IMR-90 (cell line): ENCODE results near the gene MBNL3. TPM values are rescaled to one million over a fixed set of nuclear protein-coding genes. Genes with fewer than 3 reads are reported as not detected.

ENCODE experiments used
- ATAC-seq: fragments of 200-7000 bp; cut with Tn5 transposase; 2 replicates; pipeline ENCODE4 v1.9.1; 2020; ENCODE audit warnings: low read depth, mild to moderate bottlenecking, moderate library complexity
- BruUV-seq: library from RNA; stranded (reverse); fragments of 400-500 nt; replicated peaks from 2 replicates; lab custom pipeline; 2021; lab: Mats Ljungman, UMichigan
- CTCF ChIA-PET: fragments of 300-600 bp; formaldehyde crosslinking; extraction: SDS; loops from one replicate; lab custom pipeline; 2021; ENCODE audit warnings: antibody characterized with exemption; lab: Yijun Ruan, JAX
- POLR2A ChIA-PET: fragments of 300-600 bp; sonication (Branson Sonifier 250); formaldehyde crosslinking; loops from one replicate; lab custom pipeline; 2022; ENCODE audit warnings: antibody characterized with exemption; ENCODE audit not compliant: unreplicated experiment; lab: Charles Lee
- DNase-seq: peaks from one replicate; pipeline ENCODE4 v3.0.0; 2013
- H2AFZ ChIP-seq: replicated peaks from 2 replicates; pipeline ENCODE3; 2013; ENCODE audit warnings: low read length, mild to moderate bottlenecking; ENCODE audit not compliant: poor library complexity
- H2AK5ac ChIP-seq: 2 replicates; pipeline ENCODE4 v1.6.1; 2013; ENCODE audit warnings: low read depth, low read length, inconsistent platforms
- H2AK9ac ChIP-seq: replicated peaks from 2 replicates; pipeline ENCODE3; 2013; ENCODE audit warnings: mild to moderate bottlenecking, low read depth, low read length, moderate library complexity; ENCODE audit not compliant: poor library complexity
- H2BK120ac ChIP-seq: 2 replicates; pipeline ENCODE4 v1.6.1; 2013; ENCODE audit warnings: low read depth, low read length, inconsistent platforms
- H2BK15ac ChIP-seq: 3 replicates; pipeline ENCODE4 v1.6.1; 2013; ENCODE audit warnings: low read depth, low read length, inconsistent platforms
- H2BK20ac ChIP-seq: 2 replicates; pipeline ENCODE4 v1.6.1; 2013; ENCODE audit warnings: low read depth, mild to moderate bottlenecking, inconsistent platforms, low read length, moderate library complexity
- H2BK5ac ChIP-seq: 2 replicates; pipeline ENCODE4 v1.6.1; 2013; ENCODE audit warnings: mild to moderate bottlenecking, low read depth, low read length, inconsistent platforms; ENCODE audit not compliant: poor library complexity, severe bottlenecking
- H3K14ac ChIP-seq: replicated peaks from 2 replicates; pipeline ENCODE4 v1.6.1; 2013; ENCODE audit warnings: low read depth, low read length, inconsistent platforms
- H3K18ac ChIP-seq: 2 replicates; pipeline ENCODE4 v1.6.1; 2013; ENCODE audit warnings: low read depth, low read length, control low read depth
- H3K23ac ChIP-seq: 2 replicates; pipeline ENCODE4 v1.6.1; 2013; ENCODE audit warnings: low read depth, low read length, inconsistent platforms
- H3K27ac ChIP-seq: 2 replicates; pipeline ENCODE4 v1.5.1; 2013; ENCODE audit warnings: mild to moderate bottlenecking, control low read depth, low read length; ENCODE audit not compliant: insufficient read depth
- H3K27me3 ChIP-seq: 2 replicates; pipeline ENCODE4 v1.6.1; 2013; ENCODE audit warnings: low read length; ENCODE audit not compliant: control insufficient read depth, insufficient read depth
- H3K36me3 ChIP-seq: 2 replicates; pipeline ENCODE4 v1.6.1; 2013; ENCODE audit warnings: low read length, mixed read lengths; ENCODE audit not compliant: control insufficient read depth, insufficient read depth
- H3K4ac ChIP-seq: 2 replicates; pipeline ENCODE4 v1.6.1; 2013; ENCODE audit warnings: low read depth, low read length, inconsistent platforms
- H3K4me1 ChIP-seq: 2 replicates; pipeline ENCODE4 v1.6.1; 2013; ENCODE audit warnings: low read length, mixed read lengths; ENCODE audit not compliant: control insufficient read depth, insufficient read depth
- H3K4me2 ChIP-seq: 2 replicates; pipeline ENCODE4 v1.6.1; 2013; ENCODE audit warnings: low read depth, mild to moderate bottlenecking, control low read depth, low read length, moderate library complexity
- H3K4me3 ChIP-seq: 2 replicates; pipeline ENCODE4 v1.5.1; 2013; ENCODE audit warnings: low read depth, mild to moderate bottlenecking, control low read depth, low read length, moderate library complexity; ENCODE audit not compliant: insufficient read depth
- H3K56ac ChIP-seq: 2 replicates; pipeline ENCODE4 v1.6.1; 2013; ENCODE audit warnings: low read length, inconsistent platforms; ENCODE audit not compliant: insufficient read depth; ENCODE audit errors: extremely low read depth
- H3K79me1 ChIP-seq, 2 experiments: 2 replicates each; pipeline ENCODE4 v1.6.1; 2013; ENCODE audit warnings: low read length in 2 of 2, inconsistent platforms in 1 of 2, low read depth in 1 of 2
- H3K9ac ChIP-seq: 2 replicates; pipeline ENCODE4 v1.6.1; 2013; ENCODE audit warnings: low read depth, low read length, control low read depth
- H3K9me1 ChIP-seq: 2 replicates; pipeline ENCODE4 v1.6.1; 2013; ENCODE audit warnings: low read length, inconsistent platforms; ENCODE audit not compliant: insufficient read depth
- H3K9me3 ChIP-seq: 2 replicates; pipeline ENCODE4 v1.6.1; 2013; ENCODE audit warnings: low read length; ENCODE audit not compliant: control insufficient read depth, insufficient read depth
- H4K20me1 ChIP-seq: 2 replicates; pipeline ENCODE4 v1.6.1; 2013; ENCODE audit warnings: low read length, inconsistent platforms; ENCODE audit not compliant: insufficient read depth
- H4K5ac ChIP-seq: 2 replicates; pipeline ENCODE4 v1.6.1; 2013; ENCODE audit warnings: mild to moderate bottlenecking, low read depth, low read length, control low read depth
- H4K8ac ChIP-seq, 2 experiments: 2 replicates each; pipeline ENCODE4 v1.6.1; 2013; ENCODE audit warnings: low read depth in 2 of 2, low read length in 2 of 2, control low read depth in 1 of 2, inconsistent platforms in 1 of 2
- H4K91ac ChIP-seq: 2 replicates; pipeline ENCODE4 v1.6.1; 2013; ENCODE audit warnings: low read depth, low read length, inconsistent platforms; ENCODE audit not compliant: insufficient read depth
- BHLHE40 ChIP-seq: fragments of 150-350 bp; IDR thresholded peaks from 2 replicates; pipeline ENCODE4 v1.6.1; 2016; ENCODE audit warnings: mild to moderate bottlenecking, low read depth, low read length
- CEBPB ChIP-seq: IDR thresholded peaks from 2 replicates; pipeline ENCODE4 v1.6.1; 2012; ENCODE audit warnings: low read depth, low read length, improper control_type of control experiment
- CHD1 ChIP-seq: IDR thresholded peaks from 2 replicates; pipeline ENCODE4 v1.6.1; 2012; ENCODE audit warnings: low read depth, low read length, improper control_type of control experiment
- FOS ChIP-seq: fragments of 150-350 bp; IDR thresholded peaks from 2 replicates; pipeline ENCODE4 v1.6.1; 2016; ENCODE audit warnings: low read depth, low read length
- MAFK ChIP-seq: IDR thresholded peaks from 2 replicates; pipeline ENCODE4 v1.6.1; 2012; ENCODE audit warnings: low read depth, low read length, improper control_type of control experiment
- MAZ ChIP-seq: IDR thresholded peaks from 2 replicates; pipeline ENCODE4 v1.6.1; 2012; ENCODE audit warnings: low read depth, mild to moderate bottlenecking, low read length, improper control_type of control experiment, moderate library complexity, borderline replicate concordance
- MXI1 ChIP-seq: IDR thresholded peaks from 2 replicates; pipeline ENCODE4 v1.6.1; 2012; ENCODE audit warnings: low read depth, mild to moderate bottlenecking, low read length, moderate library complexity, borderline replicate concordance
- NFE2L2 ChIP-seq: fragments of 150-350 bp; IDR thresholded peaks from 2 replicates; pipeline ENCODE4 v1.6.1; 2016; ENCODE audit warnings: low read depth, mild to moderate bottlenecking, low read length
- POLR2A ChIP-seq: IDR thresholded peaks from 2 replicates; pipeline ENCODE4 v1.6.1; 2012; ENCODE audit warnings: mild to moderate bottlenecking, low read depth, low read length
- RAD21 ChIP-seq: IDR thresholded peaks from 2 replicates; pipeline ENCODE4 v1.6.1; 2012; ENCODE audit warnings: low read length, improper control_type of control experiment
- RCOR1 ChIP-seq: IDR thresholded peaks from 2 replicates; pipeline ENCODE4 v1.6.1; 2012; ENCODE audit warnings: mild to moderate bottlenecking, low read length, improper control_type of control experiment; ENCODE audit not compliant: insufficient replicate concordance
- RFX5 ChIP-seq: IDR thresholded peaks from 2 replicates; pipeline ENCODE4 v1.8.0; 2012; ENCODE audit warnings: low read depth, mild to moderate bottlenecking, low read length, moderate library complexity
- SMC3 ChIP-seq: fragments of 150-350 bp; IDR thresholded peaks from 2 replicates; pipeline ENCODE4 v1.6.1; 2016; ENCODE audit warnings: low read depth, mild to moderate bottlenecking, antibody characterized with exemption, low read length, moderate library complexity
- WGBS, 2 experiments: methylation state at CpG; one replicate each; pipeline versions ENCODE4 v1.1.5 to v1.1.7; 2013; ENCODE audit warnings: missing lambda C conversion rate in 2 of 2; ENCODE audit not compliant: insufficient read length in 1 of 2; ENCODE audit errors: extremely low coverage in 2 of 2; 5-methylcytosine and 5-hydroxymethylcytosine counted together
- dilution Hi-C: fragments of 300-500 bp; cut with HindIII; formaldehyde crosslinking; loops from one replicate; pipeline ENCODE4 v1.14.3; 2018; ENCODE audit warnings: low sequenced_read_pairs; ENCODE audit not compliant: unreplicated experiment
- in situ Hi-C: fragments of 300-500 bp; cut with MboI; formaldehyde crosslinking; loops from 3 replicates; pipeline ENCODE4 v1.14.3; 2019; ENCODE audit warnings: low sequenced_read_pairs, inconsistent platforms, mixed read lengths
- intact Hi-C: fragments of 100-400 bp; cut with micrococcal nuclease; formaldehyde crosslinking; loops from 2 replicates; pipeline ENCODE4 v1.10.0; 2022
- polyA plus RNA-seq, 3 experiments: library from polyadenylated mRNA; depleted of rRNA; stranded (reverse); fragments of >200 nt; gene quantifications; 2 replicates each; pipeline ENCODE4 v1.2.3, GENCODE V29; 2012; ENCODE audit warnings: low replicate concordance in 1 of 3
- total RNA-seq: library from RNA; depleted of rRNA; stranded (reverse); fragments of >200 nt; gene quantifications from 2 replicates; pipeline ENCODE4 v1.2.3, GENCODE V29; 2012
- TF ChIP-seq, protein P1 (sequence below): fragments of 150-350 bp; IDR thresholded peaks from 2 replicates; pipeline ENCODE4 v1.6.1; 2017; ENCODE audit warnings: mild to moderate bottlenecking, antibody characterized with exemption, low read length, low read depth
- TF ChIP-seq, protein P2 (sequence below): fragments of 150-350 bp; IDR thresholded peaks from 2 replicates; pipeline ENCODE4 v1.6.1; 2016; ENCODE audit warnings: low read depth, mild to moderate bottlenecking, low read length, moderate library complexity, borderline replicate concordance
- TF ChIP-seq, protein P3 (sequence below): conservative IDR thresholded peaks from 2 replicates; pipeline ENCODE4 v1.5.1; 2012; ENCODE audit warnings: mild to moderate bottlenecking, low read depth, low read length, improper control_type of control experiment

The MBNL3 gene
- total and polyA plus RNA-seq, 2 of the 4 experiments (the other 2 are of a cell fraction): 0.32 to 1.1 TPM

DNA sequence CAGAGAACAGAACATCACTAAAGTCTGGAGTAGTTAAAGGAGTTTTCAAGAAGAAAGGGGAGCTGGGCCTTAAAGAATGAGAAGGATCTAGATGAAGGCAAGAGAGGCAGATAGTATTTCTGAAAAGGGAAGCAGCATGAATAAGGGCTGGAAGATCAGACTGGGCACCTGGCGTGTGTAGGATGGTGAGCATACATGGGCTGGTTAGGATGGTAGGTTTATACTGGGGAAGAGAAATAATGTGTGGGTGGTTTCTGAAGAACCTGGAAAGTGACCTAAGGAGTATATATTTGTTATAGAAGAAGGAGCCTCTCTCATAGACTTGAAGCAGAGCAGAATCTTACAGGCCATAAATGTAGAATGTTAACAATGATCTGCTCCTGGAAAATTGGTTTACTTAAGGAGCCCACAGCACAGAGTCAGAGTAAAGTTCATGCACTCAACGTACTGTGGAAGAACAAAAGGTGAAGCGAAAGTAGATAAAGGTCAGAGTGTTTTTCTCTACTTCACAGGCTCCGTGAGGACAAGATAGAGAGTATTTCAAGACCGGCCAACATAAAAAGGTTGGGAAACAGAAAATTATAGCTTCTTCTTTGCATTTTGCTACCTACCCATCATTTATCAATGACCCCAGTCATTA, 35.8 kb downstream of the MBNL3 start:
- dilution Hi-C loops (no loop called here), intact Hi-C loops (no loop called here), in situ Hi-C loops (no loop called here)
- Histone ChIP-seq H2BK20ac (no peak overlapping the region), H3K23ac (no peak overlapping the region), H3K9me3 (no peaks in the 10 kb centered on the region), H3K4me1 (no peaks in the 10 kb centered on the region), H2AK9ac (no peak overlapping the region), H3K4me2 (no peak overlapping the region), H4K20me1 (no peaks in the 10 kb centered on the region), H4K91ac (no peak overlapping the region), H3K79me1 (no peaks in the 10 kb centered on the region), H3K14ac (no peak overlapping the region), H2BK120ac (no peak overlapping the region), H4K8ac (no peak overlapping the region), H3K4ac (no peak overlapping the region), H2BK15ac (no peak overlapping the region), H3K27me3 (no peaks in the 10 kb centered on the region; the same call in 1 of the 2 replicates), H3K56ac (no peak overlapping the region), H2BK5ac (no peak overlapping the region), H2AK5ac (no peak overlapping the region), H3K9me1 (no peaks in the 10 kb centered on the region), H3K18ac (no peak overlapping the region), H4K5ac (no peak overlapping the region), H3K27ac (no peak overlapping the region), H2AFZ (no peak overlapping the region), H3K9ac (no peak overlapping the region), H3K36me3 (no peaks in the 10 kb centered on the region), H3K4me3 (no peak overlapping the region)
- POLR2A ChIA-PET: no interaction called here
- BruUV-seq: no TSS peak
- no CpG with 5 or more reads among the region's 5 CpGs for WGBS, 2 experiments
- DNase-seq (no peak), ATAC-seq (no peak)
- CTCF ChIA-PET: no interaction called here
- TF ChIP-seq RAD21: no peak
- no peak for TF ChIP-seq RCOR1
- no peak for TF ChIP-seq CHD1
- TF ChIP-seq, protein P1, sequence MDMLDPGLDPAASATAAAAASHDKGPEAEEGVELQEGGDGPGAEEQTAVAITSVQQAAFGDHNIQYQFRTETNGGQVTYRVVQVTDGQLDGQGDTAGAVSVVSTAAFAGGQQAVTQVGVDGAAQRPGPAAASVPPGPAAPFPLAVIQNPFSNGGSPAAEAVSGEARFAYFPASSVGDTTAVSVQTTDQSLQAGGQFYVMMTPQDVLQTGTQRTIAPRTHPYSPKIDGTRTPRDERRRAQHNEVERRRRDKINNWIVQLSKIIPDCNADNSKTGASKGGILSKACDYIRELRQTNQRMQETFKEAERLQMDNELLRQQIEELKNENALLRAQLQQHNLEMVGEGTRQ: no peak
- no peak for TF ChIP-seq POLR2A
- TF ChIP-seq, protein P2, sequence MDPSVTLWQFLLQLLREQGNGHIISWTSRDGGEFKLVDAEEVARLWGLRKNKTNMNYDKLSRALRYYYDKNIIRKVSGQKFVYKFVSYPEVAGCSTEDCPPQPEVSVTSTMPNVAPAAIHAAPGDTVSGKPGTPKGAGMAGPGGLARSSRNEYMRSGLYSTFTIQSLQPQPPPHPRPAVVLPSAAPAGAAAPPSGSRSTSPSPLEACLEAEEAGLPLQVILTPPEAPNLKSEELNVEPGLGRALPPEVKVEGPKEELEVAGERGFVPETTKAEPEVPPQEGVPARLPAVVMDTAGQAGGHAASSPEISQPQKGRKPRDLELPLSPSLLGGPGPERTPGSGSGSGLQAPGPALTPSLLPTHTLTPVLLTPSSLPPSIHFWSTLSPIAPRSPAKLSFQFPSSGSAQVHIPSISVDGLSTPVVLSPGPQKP: no peak
- TF ChIP-seq RFX5: no peak
- TF ChIP-seq SMC3: no peak
- TF ChIP-seq MXI1: no peak
- no peak for TF ChIP-seq NFE2L2
- no peak for TF ChIP-seq MAZ
- TF ChIP-seq CEBPB: no peak
- TF ChIP-seq MAFK: no peak
- TF ChIP-seq BHLHE40: no peak
- no peak for TF ChIP-seq FOS
- TF ChIP-seq, protein P3, sequence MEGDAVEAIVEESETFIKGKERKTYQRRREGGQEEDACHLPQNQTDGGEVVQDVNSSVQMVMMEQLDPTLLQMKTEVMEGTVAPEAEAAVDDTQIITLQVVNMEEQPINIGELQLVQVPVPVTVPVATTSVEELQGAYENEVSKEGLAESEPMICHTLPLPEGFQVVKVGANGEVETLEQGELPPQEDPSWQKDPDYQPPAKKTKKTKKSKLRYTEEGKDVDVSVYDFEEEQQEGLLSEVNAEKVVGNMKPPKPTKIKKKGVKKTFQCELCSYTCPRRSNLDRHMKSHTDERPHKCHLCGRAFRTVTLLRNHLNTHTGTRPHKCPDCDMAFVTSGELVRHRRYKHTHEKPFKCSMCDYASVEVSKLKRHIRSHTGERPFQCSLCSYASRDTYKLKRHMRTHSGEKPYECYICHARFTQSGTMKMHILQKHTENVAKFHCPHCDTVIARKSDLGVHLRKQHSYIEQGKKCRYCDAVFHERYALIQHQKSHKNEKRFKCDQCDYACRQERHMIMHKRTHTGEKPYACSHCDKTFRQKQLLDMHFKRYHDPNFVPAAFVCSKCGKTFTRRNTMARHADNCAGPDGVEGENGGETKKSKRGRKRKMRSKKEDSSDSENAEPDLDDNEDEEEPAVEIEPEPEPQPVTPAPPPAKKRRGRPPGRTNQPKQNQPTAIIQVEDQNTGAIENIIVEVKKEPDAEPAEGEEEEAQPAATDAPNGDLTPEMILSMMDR: no peak
